SK-N-MC (cell line): ENCODE data around the gene PARP1.

Experiments used
- EZH2 ChIP-seq: fragments of 200-600 bp; sonication (generic); IDR thresholded peaks from one replicate; pipeline ENCODE4 v1.6.1; 2017; ENCODE audit warnings: antibody characterized with exemption
- POLR2AphosphoS5 ChIP-seq: IDR thresholded peaks from 2 replicates; pipeline ENCODE4 v1.6.1; 2012; ENCODE audit warnings: mild to moderate bottlenecking, low read depth, low read length, borderline replicate concordance

- no peak for TF ChIP-seq POLR2AphosphoS5
- no peak for TF ChIP-seq EZH2
These were observed 57.4 kb downstream of the PARP1 start for GRCh38 chr1:226350519-226350865.
